HepG2 (cell line): ENCODE data around the gene TCEANC. TPM values are rescaled to one million over a fixed set of nuclear protein-coding genes. Genes with fewer than 3 reads are reported as not detected.

Experiments used
- ATAC-seq: fragments of 200-7000 bp; cut with Tn5 transposase; 3 replicates; pipeline ENCODE4 v1.9.1; 2020; ENCODE audit warnings: mild to moderate bottlenecking, moderate library complexity
- BruUV-seq: library from RNA; stranded (reverse); fragments of 400-500 nt; replicated peaks from 2 replicates; lab custom pipeline; 2021; lab: Mats Ljungman, UMichigan
- CTCF ChIA-PET: fragments of 300-600 bp; formaldehyde crosslinking; extraction: SDS; loops from one replicate; lab custom pipeline; 2021; ENCODE audit warnings: low total read pairs, inconsistent platforms, low intra/inter-chr PET ratio; lab: Yijun Ruan, JAX
- POLR2A ChIA-PET: fragments of 350-600 bp; sonication (Branson Sonifier 250); formaldehyde crosslinking; loops from one replicate; lab custom pipeline; 2020; ENCODE audit warnings: antibody characterized with exemption, inconsistent platforms; lab: Yijun Ruan, JAX
- DNase-seq: peaks from one replicate; pipeline ENCODE4 v3.0.0-alpha.2; 2015; ENCODE audit warnings: low spot score
- FAIRE-seq: peaks from 3 replicates; lab custom pipeline; 2011; peaks lifted over from hg19 to GRCh38; lab: Jason Lieb, UNC
- H2AFZ ChIP-seq: one replicate; pipeline ENCODE4 v1.6.1; 2011; ENCODE audit warnings: low read length, inconsistent platforms
- H3K27ac ChIP-seq: fragments of 300-600 bp; 3 replicates; pipeline ENCODE4 v1.8.0; 2011; ENCODE audit warnings: mixed run types, mild to moderate bottlenecking, mixed read lengths, low read length, inconsistent platforms; ENCODE audit not compliant: insufficient read depth; ENCODE audit errors: extremely low read length
- H3K27me3 ChIP-seq, 2 experiments: fragments of 200-600 bp in 1 of 2; 2 replicates in 1 of 2; 3 replicates in 1 of 2; pipeline versions ENCODE4 v1.6.0 to v1.8.0; 2011; ENCODE audit warnings: low read length in 2 of 2, mild to moderate bottlenecking in 2 of 2, moderate library complexity in 2 of 2, inconsistent platforms in 1 of 2; ENCODE audit not compliant: insufficient read depth in 2 of 2, control insufficient read depth in 1 of 2
- H3K36me3 ChIP-seq, 2 experiments: fragments of 200-600 bp in 1 of 2; replicated peaks in 1 of 2; 2 replicates in 1 of 2; 3 replicates in 1 of 2; pipeline versions ENCODE4 v1.5.1 to v1.8.0; 2011; ENCODE audit warnings: low read length in 2 of 2, inconsistent platforms in 1 of 2; ENCODE audit not compliant: insufficient read depth in 2 of 2, control insufficient read depth in 1 of 2
- H3K4me1 ChIP-seq: 2 replicates; pipeline ENCODE4 v1.5.1; 2012; ENCODE audit warnings: low read length, inconsistent platforms; ENCODE audit not compliant: insufficient read depth
- H3K4me2 ChIP-seq: 2 replicates; pipeline ENCODE4 v1.6.0; 2011; ENCODE audit warnings: low read depth, low read length, inconsistent platforms
- H3K4me3 ChIP-seq, 3 experiments: fragments of 200-600 bp in 1 of 3; sonication (generic), shearing (Covaris generic) in 1 of 3; replicated peaks in 1 of 3; 2 replicates each; pipeline ENCODE4 v1.5.1; 2011 to 2016; ENCODE audit warnings: low read length in 3 of 3, inconsistent platforms in 2 of 3, low read depth in 2 of 3, mild to moderate bottlenecking in 2 of 3, control low read depth in 1 of 3, mixed read lengths in 1 of 3; ENCODE audit not compliant: insufficient read depth in 1 of 3
- H3K79me2 ChIP-seq: one replicate; pipeline ENCODE4 v1.6.1; 2011; ENCODE audit warnings: low read length, inconsistent platforms; ENCODE audit not compliant: insufficient read depth
- H3K9ac ChIP-seq: 2 replicates; pipeline ENCODE4 v1.6.0; 2011; ENCODE audit warnings: mild to moderate bottlenecking, low read depth, low read length, inconsistent platforms; ENCODE audit not compliant: insufficient read depth
- H3K9me3 ChIP-seq: 2 replicates; pipeline ENCODE4 v1.5.1; 2012; ENCODE audit warnings: mild to moderate bottlenecking, low read length
- H4K20me1 ChIP-seq: 2 replicates; pipeline ENCODE4 v1.6.0; 2011; ENCODE audit warnings: inconsistent platforms, mild to moderate bottlenecking, low read length, moderate library complexity; ENCODE audit not compliant: insufficient read depth
- MTF1 ChIP-seq: sonication (generic); formaldehyde crosslinking; IDR thresholded peaks from 2 replicates; pipeline ENCODE4 v1.5.0; 2020; ENCODE audit warnings: missing genetic modification reagents
- MXD1 ChIP-seq: sonication (generic); formaldehyde crosslinking; IDR thresholded peaks from 2 replicates; pipeline ENCODE4 v1.4.0; 2020; ENCODE audit warnings: mild to moderate bottlenecking, missing genetic modification reagents
- NFIB ChIP-seq: sonication (generic); formaldehyde crosslinking; IDR thresholded peaks from 2 replicates; pipeline ENCODE4 v1.9.0; 2021; ENCODE audit warnings: missing genetic modification reagents, mild to moderate bottlenecking, borderline replicate concordance
- TBL1XR1 ChIP-seq: fragments of 150-350 bp; IDR thresholded peaks from 2 replicates; pipeline ENCODE4 v1.6.1; 2014; ENCODE audit warnings: borderline replicate concordance, low read length; ENCODE audit not compliant: partially characterized antibody
- ZNF18 ChIP-seq: sonication (generic); formaldehyde crosslinking; IDR thresholded peaks from 2 replicates; pipeline ENCODE4 v1.8.0; 2022; ENCODE audit warnings: mild to moderate bottlenecking, missing genetic modification reagents; ENCODE audit not compliant: insufficient replicate concordance
- ZNF549 ChIP-seq: sonication (generic); formaldehyde crosslinking; IDR thresholded peaks from 2 replicates; pipeline ENCODE4 v1.5.0; 2020; ENCODE audit warnings: missing genetic modification reagents
- ZNF720 ChIP-seq: sonication (generic); formaldehyde crosslinking; IDR thresholded peaks from 2 replicates; pipeline ENCODE4 v1.4.0; 2020; ENCODE audit warnings: missing genetic modification reagents
- ZNF75D ChIP-seq: sonication (generic); formaldehyde crosslinking; IDR thresholded peaks from 2 replicates; pipeline ENCODE4 v1.8.1; 2023; ENCODE audit warnings: missing genetic modification reagents, mild to moderate bottlenecking, borderline replicate concordance
- WGBS: methylation state at CpG from one replicate; pipeline ENCODE4 v1.1.6; 2017; ENCODE audit warnings: low lambda C conversion rate; 5-methylcytosine and 5-hydroxymethylcytosine counted together
- in situ Hi-C: cut with HindIII; loops from 2 replicates; pipeline ENCODE4 v1.10.0; 2017; ENCODE audit warnings: low pct_unique_long_range_greater_than_20kb; ENCODE audit not compliant: extremely low pct_ligation_motif_present
- intact Hi-C: fragments of 100-400 bp; cut with micrococcal nuclease; formaldehyde crosslinking; loops from one replicate; pipeline ENCODE4 v1.10.0; 2022; ENCODE audit not compliant: unreplicated experiment
- polyA plus RNA-seq, 8 experiments: library from polyadenylated mRNA; depleted of rRNA in 3 of 8; stranded (reverse) in 7 of 8; unstranded in 1 of 8; fragments of >200 nt; fragmentation: Illumina TruSeq in 4 of 8; extraction: Trizol in 4 of 8; gene quantifications; 2 replicates each; pipeline versions ENCODE4 v1.2.1 to v1.2.3, GENCODE V29; 2011 to 2016; ENCODE audit warnings: low read depth in 4 of 8, missing spikeins in 1 of 8, mixed read lengths in 1 of 8; ENCODE audit not compliant: insufficient read depth in 1 of 8
- total RNA-seq, 5 experiments: library from RNA; depleted of rRNA; stranded (reverse); fragments of >200 nt; fragmentation: Illumina TruSeq; extraction: Trizol; gene quantifications; 2 replicates each; pipeline ENCODE4 v1.2.3, GENCODE V29; 2016; ENCODE audit warnings: low read depth in 1 of 5

TCEANC gene
- total and polyA plus RNA-seq, 2 of the 13 experiments (the other 11 are each of a cell fraction or from before 2014, with no cell fraction given): 0.51 to 0.97 TPM

- Histone ChIP-seq H3K9me3 (no peaks in the 10 kb centered on the region), H3K36me3 (no peaks in the 10 kb centered on the region), H3K4me3 (no peak overlapping the region), H3K4me2 (no peak overlapping the region), H3K27me3 (no peaks in the 10 kb centered on the region), H2AFZ (no peak overlapping the region), H3K4me1 (peaks cover 43% of the 10 kb centered on the region), H3K27ac (no peak overlapping the region), H3K79me2 (peaks cover 73% of the 10 kb centered on the region), H3K9ac (no peak overlapping the region), H4K20me1 (0 out of 2 replicates have a peak, but pooled peaks cover 3% of the 10 kb centered on the region)
- 77% methylated on average over 5 of the region's 7 CpGs for WGBS
- in situ Hi-C loops: no loop called here
- no TSS peak for BruUV-seq
- ChIA-PET POLR2A (interaction anchor here (0.8 kb wide), 1 partner anchor 41 kb away, joined by 4 read pairs; the partner anchor contains the start of genes OFD1 and TRAPPC2), CTCF (no interaction called here)
- peak; percentile 5 for DNase-seq
- no peak for TF ChIP-seq NFIB (CRISPR knock-in tag)
- TF ChIP-seq ZNF18: no peak
- TF ChIP-seq ZNF549 (CRISPR knock-in tag): no peak
- TF ChIP-seq MTF1: no peak
- no peak for TF ChIP-seq ZNF720 (CRISPR knock-in tag)
- no peak for TF ChIP-seq MXD1 (CRISPR knock-in tag)
- no peak for TF ChIP-seq TBL1XR1
- TF ChIP-seq ZNF75D: no peak
- intact Hi-C loops: no loop called here
- FAIRE-seq: no peak
- no peak for ATAC-seq
Measured at GRCh38 chrX:13693341-13693961, 40.5 kb downstream of the TCEANC start.
